ENCODE measurements around the gene RPLP2.

Gene RPLP2

GRCh38 chr11:792873-793272 lies 16.9 kb upstream of the RPLP2 start:
- no peak for DNase-seq

GRCh38 chr11:793556-793955 lies 16.2 kb upstream of the RPLP2 start:
- no peak for DNase-seq

GRCh38 chr11:794013-794765 lies 15.6 kb upstream of the RPLP2 start:
- DNase-seq, result no peak

GRCh38 chr11:794766-795633 lies 14.8 kb upstream of the RPLP2 start:
- no peak for DNase-seq

GRCh38 chr11:795634-796564 lies 13.9 kb upstream of the RPLP2 start:
- DNase-seq, result peak; percentile 68

GRCh38 chr11:796565-797295 lies 13.0 kb upstream of the RPLP2 start:
- DNase-seq, result no peak

GRCh38 chr11:797296-798092 lies 12.3 kb upstream of the RPLP2 start:
- DNase-seq, result peak; percentile 50

- peak; percentile 79 for DNase-seq
These were observed 11.6 kb upstream of the RPLP2 start, which contains the start of gene SLC25A22 for GRCh38 chr11:798093-798713. SLC25A22 (minus strand) TSS chr11:798281; CDS start chr11:795006, 3,275 bp downstream.

GRCh38 chr11:799641-800316 lies 10.0 kb upstream of the RPLP2 start:
- DNase-seq, result no peak

GRCh38 chr11:800473-800872 lies 9.3 kb upstream of the RPLP2 start:
- DNase-seq, result no peak

- DNase-seq, result no peak
These were observed 8.5 kb upstream of the RPLP2 start for GRCh38 chr11:801097-801780.

GRCh38 chr11:802018-802617 lies 7.6 kb upstream of the RPLP2 start:
- no peak for DNase-seq

- no peak for DNase-seq
These were observed 6.9 kb upstream of the RPLP2 start for GRCh38 chr11:802693-803466.

GRCh38 chr11:803467-803742 lies 6.4 kb upstream of the RPLP2 start:
- DNase-seq, result no peak

GRCh38 chr11:803770-804598 lies 5.8 kb upstream of the RPLP2 start:
- no peak for DNase-seq

- DNase-seq, result no peak
These were observed 5.2 kb upstream of the RPLP2 start for GRCh38 chr11:804599-804964.

- DNase-seq, result no peak
These were observed 1.1 kb upstream of the RPLP2 start for GRCh38 chr11:808427-809286.

All from activated T-cell treated with anti-CD3 and anti-CD28 coated beads for 4 hours (primary cell).